Activated naive CD4-positive, alpha-beta T cell treated with anti-CD3 and anti-CD28 coated beads for 36 hours (primary cell): ENCODE results near the gene KCNN4. TPM values are rescaled to one million over a fixed set of nuclear protein-coding genes. Genes with fewer than 3 reads are reported as not detected.
"Not testable (repeated sequence)": the region's sequence is repeated elsewhere in the genome, so short reads cannot be mapped to it uniquely, and the experiment has no call there.

Source experiments
- CTCF ChIA-PET: fragments of 350-600 bp; sonication (Branson Sonifier 250); formaldehyde crosslinking; loops from one replicate; lab custom pipeline; 2021; ENCODE audit warnings: antibody characterized with exemption; lab: Charles Lee
- DNase-seq: peaks from one replicate; pipeline ENCODE4 v3.0.0-alpha.2; 2020
- H3K27ac Mint-ChIP-seq: one replicate; pipeline ENCODE4 v1.8.0; 2021; ENCODE audit warnings: mild to moderate bottlenecking, mixed read lengths
- H3K27me3 Mint-ChIP-seq: one replicate; pipeline ENCODE4 v1.8.0; 2021; ENCODE audit warnings: low read depth, mixed read lengths
- H3K36me3 Mint-ChIP-seq: one replicate; pipeline ENCODE4 v1.8.0; 2021; ENCODE audit warnings: low read depth, mixed read lengths
- H3K4me1 Mint-ChIP-seq: one replicate; pipeline ENCODE4 v1.8.0; 2021; ENCODE audit warnings: low read depth, mixed read lengths
- H3K4me3 Mint-ChIP-seq: one replicate; pipeline ENCODE4 v1.8.0; 2021; ENCODE audit warnings: mild to moderate bottlenecking, moderate library complexity, mixed read lengths
- H3K9me3 Mint-ChIP-seq: one replicate; pipeline ENCODE4 v1.8.0; 2021; ENCODE audit warnings: mixed read lengths
- intact Hi-C: fragments of 100-400 bp; cut with micrococcal nuclease; formaldehyde crosslinking; loops from one replicate; pipeline ENCODE4 v1.15.1; 2023
- total RNA-seq, 2 experiments: library from RNA; stranded (reverse); gene quantifications; one replicate each; pipeline ENCODE4 v1.2.3, GENCODE V29; 2021

KCNN4 gene
- total RNA-seq = 10 to 100 TPM; 68.4 to 73.7 TPM

DNA sequence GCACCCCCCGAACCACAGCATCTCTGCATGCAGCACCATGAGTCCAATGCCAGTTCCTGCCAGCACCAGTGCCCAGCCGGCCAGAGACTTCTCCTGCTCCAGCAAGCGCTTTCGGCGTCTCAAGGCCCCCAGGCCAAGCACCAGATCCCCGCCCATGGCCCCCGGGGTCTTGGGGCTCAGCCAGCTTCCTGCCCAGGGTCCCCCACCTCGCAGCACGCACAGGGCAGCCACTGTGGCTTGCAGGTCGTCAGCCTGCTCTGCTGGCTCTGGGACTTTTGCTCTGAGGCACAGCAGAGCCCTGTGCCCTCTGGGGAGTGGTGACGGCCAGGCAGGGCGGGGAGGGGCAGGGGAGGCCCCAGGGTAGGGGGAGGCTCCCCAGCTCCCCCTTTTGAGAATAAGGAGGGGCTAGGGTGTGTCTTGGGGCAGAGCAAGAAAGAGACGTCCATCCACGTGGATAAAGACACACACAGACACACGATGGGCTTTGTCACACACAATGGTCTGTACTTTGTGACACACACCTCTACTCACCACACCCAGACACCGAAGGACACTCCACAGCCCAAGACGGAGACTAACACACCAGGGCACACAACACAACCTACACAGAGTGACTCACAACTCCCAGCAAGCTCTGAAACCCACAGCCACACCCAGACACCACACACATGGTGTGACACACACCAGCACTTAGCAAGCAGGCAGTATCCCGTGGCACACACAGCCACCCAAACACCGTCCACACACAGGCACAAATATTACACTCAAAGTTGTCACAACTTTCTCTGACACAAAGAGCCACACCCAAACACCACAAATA, at the start of gene KCNN4:
TSS of gene KCNN4 (minus strand) at position 268 of the 820 bp plus-strand sequence. CDS start at position 156, 112 bp downstream.
- Mint-ChIP-seq H3K27ac (peak within 1 kb of the TSS; percentile 94), H3K27me3 (no peaks in the 10 kb centered on the region), H3K4me1 (peaks cover 74% of the 10 kb centered on the region), H3K4me3 (peak within 1 kb of the TSS; percentile 76), H3K9me3 (no peaks in the 10 kb centered on the region), H3K36me3 (peaks cover 30% of the 10 kb centered on the region)
- DNase-seq = peak; percentile 90
- intact Hi-C loops = loop anchor here (1.0 to 10.0 kb wide), 7 partner anchors 16 to 316 kb away; partner anchors contain the start of genes ETHE1, LYPD3 and SMG9
- CTCF ChIA-PET = interaction anchor here (1.4 to 7.7 kb wide), 4 partner anchors 15 to 35 kb away, joined by 4 to 113 read pairs (median 10); no protein-coding TSS in a partner anchor

DNA sequence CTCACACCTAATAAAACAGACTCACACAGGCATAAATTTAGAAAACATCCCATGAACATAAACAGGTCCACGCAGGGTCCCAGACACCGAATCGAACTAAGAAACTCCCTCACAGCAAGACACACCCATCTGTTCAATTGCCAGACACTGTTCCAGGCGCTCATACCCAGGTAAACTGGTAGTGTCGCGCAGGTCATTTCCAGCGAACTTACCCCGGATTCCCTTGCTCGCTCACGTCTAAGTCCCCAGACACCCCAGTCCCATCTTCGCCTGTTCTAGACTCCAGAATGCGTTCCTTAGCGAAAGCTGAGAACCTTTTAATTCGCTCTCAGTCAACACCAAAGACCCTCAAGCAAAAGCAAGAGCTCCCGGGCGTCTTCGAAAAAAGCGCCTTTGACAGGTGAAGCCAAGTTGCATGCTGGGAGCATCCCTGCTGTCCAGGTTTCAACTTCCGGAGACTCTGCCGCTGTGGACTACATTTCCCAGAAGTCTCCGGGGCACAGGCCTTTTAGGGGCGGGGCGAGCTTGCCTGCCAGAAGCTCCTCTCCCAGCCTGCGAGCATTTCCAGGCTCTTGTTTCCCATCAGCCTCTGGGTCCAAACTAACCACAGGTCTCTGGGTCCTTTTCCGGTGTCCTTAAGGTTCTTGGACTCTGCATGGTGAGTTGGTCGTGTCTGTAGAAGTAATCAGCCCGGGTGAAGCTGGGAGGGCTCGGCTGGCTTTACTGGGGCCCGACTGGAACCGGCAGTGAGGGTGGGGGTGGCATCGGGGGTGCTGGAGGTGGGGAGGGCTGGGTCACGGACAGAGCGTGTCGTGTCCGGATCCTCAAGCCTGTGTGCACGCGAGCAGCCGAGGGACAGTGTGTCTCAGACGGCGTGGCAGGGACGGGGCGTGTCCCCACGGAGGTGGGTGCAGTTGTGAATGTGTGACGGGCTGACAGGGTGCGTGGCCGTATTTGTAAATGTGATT, 46.3 kb upstream of the KCNN4 start, which contains the start of gene ZNF283:
TSS of gene ZNF283 (plus strand) at position 535 of the 968 bp plus-strand sequence. CDS start 6,184 bp downstream, outside the sequence.
- peak; percentile 92 for DNase-seq
- Mint-ChIP-seq H3K27me3 (no peaks in the 10 kb centered on the region), H3K36me3 (peaks cover 27% of the 10 kb centered on the region), H3K4me1 (peaks cover 17% of the 10 kb centered on the region), H3K4me3 (peak within 1 kb of the TSS; percentile 88), H3K27ac (peak within 1 kb of the TSS; percentile 75), H3K9me3 (peaks cover 11% of the 10 kb centered on the region)
- CTCF ChIA-PET = interaction anchor here (0.7 kb wide), 1 partner anchor 12 kb away, joined by 4 read pairs; no protein-coding TSS in a partner anchor
- intact Hi-C loops = loop anchor here (1.0 to 5.0 kb wide), 7 partner anchors 74 to 385 kb away; partner anchors contain the start of genes ZNF224, ZNF227, ZNF230 and ZNF284

DNA sequence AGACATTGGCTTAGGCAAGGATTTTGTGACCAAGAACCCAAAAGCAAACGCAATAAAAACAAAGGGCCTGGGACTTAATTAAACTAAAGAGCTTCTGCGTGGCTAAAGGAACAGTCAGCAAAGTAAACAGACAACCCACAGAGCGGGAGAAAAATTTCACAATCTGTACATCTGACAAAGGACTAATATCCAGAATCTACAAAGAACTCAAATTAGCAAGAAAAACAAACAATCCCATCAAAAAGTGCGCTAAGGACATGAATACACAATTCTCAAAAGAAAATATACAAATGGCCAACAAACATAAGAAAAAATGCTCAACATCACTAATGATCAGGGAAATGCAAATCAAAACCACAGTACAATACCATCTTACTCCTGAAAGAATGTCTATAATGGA, 43.8 kb upstream of the KCNN4 start:
- Mint-ChIP-seq H3K36me3 (peaks cover 11% of the 10 kb centered on the region), H3K4me1 (peaks cover 30% of the 10 kb centered on the region), H3K27me3 (peaks cover 15% of the 10 kb centered on the region)
- H3K4me3 Mint-ChIP-seq, DNase-seq, CTCF ChIA-PET, H3K27ac Mint-ChIP-seq, intact Hi-C loops, H3K9me3 Mint-ChIP-seq: not testable (repeated sequence)

DNA sequence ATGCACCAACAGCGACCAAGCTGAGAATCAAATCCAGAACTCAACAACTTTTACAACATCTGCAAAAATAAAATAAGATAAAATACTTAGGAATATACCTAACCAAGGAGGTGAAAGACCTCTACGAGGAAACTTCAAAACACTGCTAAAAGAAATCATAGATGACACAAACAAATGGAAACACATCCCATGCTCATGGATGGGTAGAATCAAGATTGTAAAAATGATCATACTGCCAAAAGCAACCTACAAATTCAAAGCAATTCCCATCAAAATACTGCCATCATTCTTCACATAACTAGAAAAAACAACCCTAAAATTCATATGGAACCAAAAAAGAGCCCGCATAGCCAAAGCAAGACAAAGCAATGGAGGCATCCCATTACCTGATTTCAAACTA, 43.1 kb upstream of the KCNN4 start:
- Mint-ChIP-seq H3K27me3 (peaks cover 17% of the 10 kb centered on the region), H3K4me1 (peaks cover 30% of the 10 kb centered on the region)
- DNase-seq, H3K4me3 Mint-ChIP-seq, intact Hi-C loops, H3K27ac Mint-ChIP-seq, H3K36me3 Mint-ChIP-seq, CTCF ChIA-PET, H3K9me3 Mint-ChIP-seq: not testable (repeated sequence)

DNA sequence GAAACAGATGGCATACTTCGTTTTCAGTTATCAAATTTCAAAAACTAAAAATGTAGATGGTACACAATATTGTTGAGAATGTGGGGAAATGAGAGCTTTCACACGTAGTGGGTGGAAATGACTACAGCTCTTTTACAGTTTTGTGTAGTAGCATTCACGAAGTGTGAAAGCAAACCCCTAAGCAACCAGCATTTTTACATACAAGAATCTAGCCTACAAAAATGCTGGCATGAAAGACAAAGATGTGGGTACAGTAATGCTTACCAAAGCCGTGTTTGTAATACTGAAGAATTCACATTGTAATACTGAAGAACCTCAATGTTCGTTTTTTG, 40.1 kb upstream of the KCNN4 start:
- CTCF ChIA-PET = interaction anchor here (0.8 kb wide), 1 partner anchor 300 kb away, joined by 3 read pairs; no protein-coding TSS in a partner anchor
- Mint-ChIP-seq H3K27ac (peak overlapping the region; percentile 61), H3K4me1 (peaks cover 13% of the 10 kb centered on the region), H3K4me3 (peak overlapping the region; percentile 78), H3K36me3 (peaks cover 2% of the 10 kb centered on the region), H3K27me3 (peaks cover 17% of the 10 kb centered on the region), H3K9me3 (peaks cover 2% of the 10 kb centered on the region)
- DNase-seq = no peak
- intact Hi-C loops = loop anchor here (2.0 kb wide), 1 partner anchor 40 kb away; the partner anchor contains the start of gene KCNN4

DNA sequence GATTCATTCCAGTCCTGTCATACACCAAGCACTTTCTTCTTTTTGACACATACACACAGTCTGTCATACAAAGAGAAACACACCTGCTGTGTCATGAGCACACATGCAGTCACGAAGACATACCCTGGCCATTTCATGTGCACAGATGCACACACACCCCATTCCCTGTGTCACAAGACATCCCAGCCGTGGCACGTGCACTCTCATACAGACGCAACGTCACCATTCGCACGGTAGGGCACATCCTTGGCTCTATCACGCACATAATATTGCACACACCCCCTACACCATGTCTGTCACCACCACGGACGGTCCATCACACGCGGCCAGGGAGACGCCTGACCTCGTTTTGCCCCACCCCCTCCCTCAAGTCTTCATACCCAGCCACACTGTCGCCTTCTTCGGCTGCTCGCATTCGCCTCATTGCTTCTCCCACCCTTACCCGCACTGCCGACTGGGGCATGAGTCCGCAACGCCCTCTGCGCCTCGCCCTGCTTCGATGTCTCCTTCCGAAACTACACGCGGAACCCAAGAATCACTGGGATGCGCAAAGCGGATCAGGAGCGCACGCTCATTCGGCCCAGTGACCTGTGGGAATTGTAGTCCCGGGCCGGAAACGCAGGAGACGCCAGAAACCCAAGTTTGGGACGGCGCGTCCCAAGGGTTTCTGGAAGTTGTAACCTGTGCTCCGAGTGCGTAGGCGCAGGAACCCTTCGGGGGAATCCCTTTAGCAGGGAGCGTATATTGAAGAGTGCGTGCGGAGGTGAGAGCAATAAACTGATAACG, 39.5 kb upstream of the KCNN4 start:
- H3K27ac Mint-ChIP-seq = peak overlapping the region; percentile 61
- peaks cover 2% of the 10 kb centered on the region for H3K36me3 Mint-ChIP-seq
- H3K9me3 Mint-ChIP-seq = peaks cover 2% of the 10 kb centered on the region
- peaks cover 13% of the 10 kb centered on the region for H3K4me1 Mint-ChIP-seq
- peak overlapping the region; percentile 78 for H3K4me3 Mint-ChIP-seq
- H3K27me3 Mint-ChIP-seq = peaks cover 17% of the 10 kb centered on the region
- intact Hi-C loops = loop anchor here (2.0 kb wide), 1 partner anchor 39 kb away; the partner anchor contains the start of gene KCNN4
- CTCF ChIA-PET = interaction anchor here (1.1 kb wide), 1 partner anchor 152 kb away, joined by 3 read pairs; no protein-coding TSS in a partner anchor
- DNase-seq = peak; percentile 77

DNA sequence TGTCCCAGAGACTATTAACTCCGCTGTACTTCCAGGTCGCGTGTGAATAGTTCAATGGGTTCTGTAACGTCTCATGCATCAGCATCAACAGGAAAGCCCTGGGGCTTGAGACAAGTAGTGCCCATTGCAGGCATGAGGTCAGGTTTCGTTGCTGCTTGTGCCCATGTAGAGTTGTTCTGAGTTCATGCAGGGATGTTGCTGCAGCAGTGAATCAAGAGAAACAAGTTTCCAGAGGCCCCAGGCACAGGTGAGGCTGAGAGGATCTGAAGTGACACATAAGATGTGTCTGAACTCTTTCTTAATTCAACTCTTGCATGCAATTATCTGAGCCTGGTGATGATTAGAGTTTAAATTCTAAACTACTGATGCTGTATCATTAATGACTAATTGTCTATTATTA, 37.7 kb upstream of the KCNN4 start:
- no peak for DNase-seq
- H3K27ac Mint-ChIP-seq = no peak overlapping the region
- CTCF ChIA-PET = interaction anchor here (1.3 to 2.3 kb wide), 2 partner anchors 9 to 73 kb away, joined by 3 to 9 read pairs; no protein-coding TSS in a partner anchor
- no peaks in the 10 kb centered on the region for H3K9me3 Mint-ChIP-seq
- peaks cover 17% of the 10 kb centered on the region for H3K27me3 Mint-ChIP-seq
- peaks cover 2% of the 10 kb centered on the region for H3K36me3 Mint-ChIP-seq
- intact Hi-C loops = no loop called here
- H3K4me1 Mint-ChIP-seq = peaks cover 15% of the 10 kb centered on the region
- H3K4me3 Mint-ChIP-seq = no peak overlapping the region

DNA sequence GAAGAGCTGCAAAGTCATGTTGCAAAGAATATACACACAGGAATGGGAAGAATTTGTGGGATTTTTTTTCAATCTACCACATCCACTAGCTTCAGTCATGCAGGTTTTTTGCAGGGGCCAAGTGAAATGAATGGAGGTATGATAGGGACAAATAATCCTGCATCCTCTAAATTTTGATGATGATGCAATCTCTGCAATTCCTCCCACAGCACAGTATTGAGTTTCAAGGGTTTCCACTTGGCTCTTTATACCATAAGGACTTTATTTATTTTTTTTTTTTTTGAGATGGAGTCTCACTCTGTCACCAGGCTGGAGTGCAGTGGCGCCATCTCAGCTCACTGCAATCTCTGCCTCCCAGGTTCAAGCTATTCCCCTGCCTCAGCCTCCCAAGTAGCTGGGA, 36.7 kb upstream of the KCNN4 start:
- H3K4me3 Mint-ChIP-seq = not testable (repeated sequence)

DNA sequence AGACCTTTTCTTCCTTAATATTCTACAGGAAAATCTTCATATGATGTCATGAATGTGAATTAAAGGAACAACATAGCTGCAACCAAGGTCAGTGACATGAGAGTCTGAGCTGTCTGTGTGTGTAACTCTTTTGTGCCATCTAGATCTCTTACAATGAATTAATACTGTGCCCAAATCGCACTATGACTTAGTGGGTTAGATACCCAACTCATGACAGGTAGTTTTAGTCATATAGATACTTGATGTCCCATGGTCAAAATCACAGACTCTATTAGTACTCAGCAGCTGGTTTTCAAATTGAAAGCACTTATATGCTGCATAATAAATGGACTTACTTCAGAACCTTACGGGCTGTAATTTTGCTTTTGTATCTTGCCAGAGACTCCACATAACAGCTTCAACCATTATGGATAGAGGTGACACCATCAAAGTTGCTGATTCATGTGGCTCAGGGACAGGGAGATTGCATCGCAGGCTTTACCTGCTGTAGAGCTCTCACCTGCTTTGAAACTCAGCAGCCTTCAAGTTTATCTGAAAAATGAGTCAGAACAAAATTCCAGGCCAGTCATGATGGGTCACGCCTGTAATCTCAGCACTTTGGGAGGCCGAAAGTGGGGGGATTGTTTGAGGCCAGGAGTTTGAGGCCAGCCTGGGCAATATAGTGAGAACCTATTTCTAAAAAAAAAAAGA, 34.0 kb upstream of the KCNN4 start:
- H3K4me3 Mint-ChIP-seq = no peak overlapping the region
- DNase-seq = no peak
- H3K27ac Mint-ChIP-seq = no peak overlapping the region
- CTCF ChIA-PET = interaction anchor here (0.7 to 1.0 kb wide), 3 partner anchors 9 to 325 kb away, joined by 4 read pairs; partner anchors contain the start of gene ZNF283
- no peaks in the 10 kb centered on the region for H3K36me3 Mint-ChIP-seq
- H3K4me1 Mint-ChIP-seq = peaks cover 4% of the 10 kb centered on the region
- peaks cover 4% of the 10 kb centered on the region for H3K27me3 Mint-ChIP-seq
- no peaks in the 10 kb centered on the region for H3K9me3 Mint-ChIP-seq
- intact Hi-C loops = no loop called here

More for the DNA sequence above, 36.7 kb upstream of the KCNN4 start:
- H3K27me3 Mint-ChIP-seq = peaks cover 17% of the 10 kb centered on the region
- H3K36me3 Mint-ChIP-seq, H3K9me3 Mint-ChIP-seq, DNase-seq, H3K27ac Mint-ChIP-seq, intact Hi-C loops: not testable (repeated sequence)
- H3K4me1 Mint-ChIP-seq = peaks cover 15% of the 10 kb centered on the region
- CTCF ChIA-PET = interaction anchor here (1.3 to 2.3 kb wide), 2 partner anchors 8 to 72 kb away, joined by 3 to 9 read pairs; no protein-coding TSS in a partner anchor

DNA sequence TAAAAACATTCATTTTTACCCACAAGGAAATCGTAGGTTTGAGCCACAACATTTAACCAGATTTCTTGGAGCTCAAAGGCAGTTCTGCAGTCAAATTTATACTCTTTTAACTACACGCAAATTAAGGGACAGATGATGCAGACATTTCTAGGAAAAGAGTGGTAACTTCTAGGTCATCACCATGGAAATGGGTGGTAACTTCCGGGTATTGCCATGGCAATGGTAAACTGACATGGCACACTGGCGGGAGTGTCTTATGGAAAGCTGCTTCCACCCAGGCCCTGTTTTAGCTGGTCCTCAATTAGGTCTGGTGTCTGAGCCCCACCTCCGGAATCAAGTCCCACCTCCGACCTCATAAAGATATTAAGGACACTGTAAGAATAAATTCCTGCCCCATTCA, 31.9 kb upstream of the KCNN4 start:
- H3K27me3 Mint-ChIP-seq = no peaks in the 10 kb centered on the region
- H3K4me1 Mint-ChIP-seq = peaks cover 2% of the 10 kb centered on the region
- H3K9me3 Mint-ChIP-seq = no peaks in the 10 kb centered on the region
- DNase-seq = no peak
- intact Hi-C loops = no loop called here
- CTCF ChIA-PET = interaction anchor here (1.3 kb wide), 1 partner anchor 160 kb away, joined by 3 read pairs; no protein-coding TSS in a partner anchor
- H3K36me3 Mint-ChIP-seq = no peaks in the 10 kb centered on the region
- no peak overlapping the region for H3K27ac Mint-ChIP-seq
- H3K4me3 Mint-ChIP-seq = no peak overlapping the region
